Measurements from ENCODE around the gene WDFY3.

The WDFY3 gene

GRCh38 chr4:84691800-84692199 lies 274.7 kb downstream of the WDFY3 start:
- H3K4me3 ChIP-seq (ENCODE audit: low read length) = no peak overlapping the region
- DNase-seq (ENCODE audit: low read depth) = no peak
- TF ChIP-seq, protein P1, sequence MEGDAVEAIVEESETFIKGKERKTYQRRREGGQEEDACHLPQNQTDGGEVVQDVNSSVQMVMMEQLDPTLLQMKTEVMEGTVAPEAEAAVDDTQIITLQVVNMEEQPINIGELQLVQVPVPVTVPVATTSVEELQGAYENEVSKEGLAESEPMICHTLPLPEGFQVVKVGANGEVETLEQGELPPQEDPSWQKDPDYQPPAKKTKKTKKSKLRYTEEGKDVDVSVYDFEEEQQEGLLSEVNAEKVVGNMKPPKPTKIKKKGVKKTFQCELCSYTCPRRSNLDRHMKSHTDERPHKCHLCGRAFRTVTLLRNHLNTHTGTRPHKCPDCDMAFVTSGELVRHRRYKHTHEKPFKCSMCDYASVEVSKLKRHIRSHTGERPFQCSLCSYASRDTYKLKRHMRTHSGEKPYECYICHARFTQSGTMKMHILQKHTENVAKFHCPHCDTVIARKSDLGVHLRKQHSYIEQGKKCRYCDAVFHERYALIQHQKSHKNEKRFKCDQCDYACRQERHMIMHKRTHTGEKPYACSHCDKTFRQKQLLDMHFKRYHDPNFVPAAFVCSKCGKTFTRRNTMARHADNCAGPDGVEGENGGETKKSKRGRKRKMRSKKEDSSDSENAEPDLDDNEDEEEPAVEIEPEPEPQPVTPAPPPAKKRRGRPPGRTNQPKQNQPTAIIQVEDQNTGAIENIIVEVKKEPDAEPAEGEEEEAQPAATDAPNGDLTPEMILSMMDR (conservative IDR thresholded peaks at IDR 0.05; ENCODE audit: low read length) = no peak

DNA sequence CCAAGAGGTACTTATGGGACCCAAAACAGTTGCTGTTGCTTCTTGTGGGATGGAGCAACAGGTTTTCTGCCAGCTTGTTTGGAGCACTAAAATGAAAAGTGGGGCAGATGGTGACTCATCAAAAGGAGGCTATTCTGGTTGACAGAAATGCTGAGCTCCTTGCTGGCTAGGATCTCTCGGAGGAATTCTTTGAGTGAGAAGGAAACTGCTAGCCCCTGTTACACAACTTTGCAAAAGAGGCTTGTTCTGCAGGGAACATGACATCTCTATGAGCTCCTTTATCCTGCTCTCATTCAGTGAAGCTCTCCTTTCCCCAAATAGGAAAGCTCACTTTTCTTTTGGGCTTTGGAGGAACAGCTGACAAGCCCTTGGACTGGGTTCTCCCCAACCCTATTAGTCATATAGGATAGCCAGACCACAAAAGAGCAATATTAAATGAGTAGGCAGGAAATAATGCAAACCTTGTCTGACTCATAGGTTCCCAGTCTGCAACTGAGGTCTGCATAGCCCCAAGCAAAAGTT lies 275.3 kb downstream of the WDFY3 start:
- TF ChIP-seq, protein P1 (conservative IDR thresholded peaks at IDR 0.05; ENCODE audit: low read length) = no peak
- no peak overlapping the region for H3K4me3 ChIP-seq (ENCODE audit: low read length)

GRCh38 chr4:84690481-84690880 lies 276.0 kb downstream of the WDFY3 start:
- no peak overlapping the region for H3K4me3 ChIP-seq (ENCODE audit: low read length)
- no peak for DNase-seq (ENCODE audit: low read depth)
- TF ChIP-seq, protein P1 (conservative IDR thresholded peaks at IDR 0.05; ENCODE audit: low read length) = no peak

More for the DNA sequence above, 275.3 kb downstream of the WDFY3 start:
- peak; percentile 91 for DNase-seq (ENCODE audit: low read depth)

GRCh38 chr4:84689197-84689596 lies 277.3 kb downstream of the WDFY3 start:
- no peak for DNase-seq (ENCODE audit: low read depth)
- no peak overlapping the region for H3K4me3 ChIP-seq (ENCODE audit: low read length)
- TF ChIP-seq, protein P1 (conservative IDR thresholded peaks at IDR 0.05; ENCODE audit: low read length) = no peak

DNA sequence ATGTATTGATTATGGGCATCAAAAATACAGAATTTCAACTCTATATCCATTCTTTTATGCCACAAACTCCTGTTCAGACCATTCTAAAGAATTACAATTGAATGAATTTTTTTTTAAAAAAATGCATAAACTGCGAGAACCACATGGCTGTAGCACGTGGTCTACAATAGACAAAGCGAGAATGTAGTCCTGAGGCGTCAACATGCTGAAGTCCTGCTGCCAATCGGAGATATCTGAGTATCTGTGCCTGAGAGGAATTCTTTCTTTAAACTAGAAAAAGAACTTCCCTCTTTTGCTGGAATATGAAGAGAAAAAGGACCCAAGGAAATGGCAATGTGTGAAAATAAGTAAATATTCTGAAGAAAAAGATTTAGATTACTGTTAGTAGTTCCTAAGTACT lies 277.9 kb downstream of the WDFY3 start:
- no peak overlapping the region for H3K4me3 ChIP-seq (ENCODE audit: low read length)
- DNase-seq (ENCODE audit: low read depth) = no peak
- TF ChIP-seq, protein P1 (conservative IDR thresholded peaks at IDR 0.05; ENCODE audit: low read length) = no peak

DNA sequence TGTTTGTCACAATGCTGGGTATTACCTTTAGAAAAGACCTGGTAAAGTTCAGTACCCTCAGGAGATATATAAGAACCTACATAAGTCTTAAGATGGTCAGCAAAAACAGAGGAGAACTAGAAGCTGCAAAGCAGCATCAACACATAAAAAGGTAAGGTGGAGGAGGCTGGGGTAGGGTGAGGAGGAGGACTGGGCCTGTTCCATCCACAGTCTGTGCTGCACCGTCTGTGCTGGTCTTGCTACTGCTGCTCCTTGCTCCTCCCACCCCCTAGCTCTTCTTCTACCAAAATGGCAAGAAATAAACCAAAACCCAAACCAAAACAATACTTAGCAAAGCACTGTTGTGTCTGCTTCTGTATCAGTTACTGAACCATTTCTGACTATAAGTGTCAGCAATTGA lies 281.4 kb downstream of the WDFY3 start:
- no peak overlapping the region for H3K4me3 ChIP-seq (ENCODE audit: low read length)
- TF ChIP-seq, protein P1 (conservative IDR thresholded peaks at IDR 0.05; ENCODE audit: low read length) = no peak
- no peak for DNase-seq (ENCODE audit: low read depth)

GRCh38 chr4:84684361-84684760 lies 282.1 kb downstream of the WDFY3 start:
- TF ChIP-seq, protein P1 (conservative IDR thresholded peaks at IDR 0.05; ENCODE audit: low read length) = no peak
- no peak for DNase-seq (ENCODE audit: low read depth)
- H3K4me3 ChIP-seq (ENCODE audit: low read length) = no peak overlapping the region

All from AG10803 (cell line).